Fibroblast of the aortic adventitia (primary cell): ENCODE data around the gene ALG9. TPM values are rescaled to one million over a fixed set of nuclear protein-coding genes. Genes with fewer than 3 reads are reported as not detected.
A peak's percentile ranks its signal among the peaks of the same experiment; 100 is the strongest.

Source experiments
- DNase-seq: peaks from one replicate; pipeline ENCODE4 v3.0.0-alpha.2; 2010; ENCODE audit warnings: low read depth
- H3K4me3 ChIP-seq: 2 replicates; pipeline ENCODE4 v1.5.1; 2011; ENCODE audit warnings: low read depth, mild to moderate bottlenecking, control low read depth, low read length, moderate library complexity
- CTCF ChIP-seq: IDR thresholded peaks from 2 replicates; pipeline ENCODE4 v1.5.1; 2011; ENCODE audit warnings: mild to moderate bottlenecking, low read length, control low read depth, inconsistent platforms; ENCODE audit not compliant: insufficient read depth
- total RNA-seq: library from RNA; depleted of rRNA; stranded (reverse); fragments of >200 nt; gene quantifications from 2 replicates; pipeline ENCODE4 v1.2.3, GENCODE V29; 2012; ENCODE audit warnings: low replicate concordance

ALG9 gene
- total RNA-seq, 1 donor, result 41.7 TPM

DNA sequence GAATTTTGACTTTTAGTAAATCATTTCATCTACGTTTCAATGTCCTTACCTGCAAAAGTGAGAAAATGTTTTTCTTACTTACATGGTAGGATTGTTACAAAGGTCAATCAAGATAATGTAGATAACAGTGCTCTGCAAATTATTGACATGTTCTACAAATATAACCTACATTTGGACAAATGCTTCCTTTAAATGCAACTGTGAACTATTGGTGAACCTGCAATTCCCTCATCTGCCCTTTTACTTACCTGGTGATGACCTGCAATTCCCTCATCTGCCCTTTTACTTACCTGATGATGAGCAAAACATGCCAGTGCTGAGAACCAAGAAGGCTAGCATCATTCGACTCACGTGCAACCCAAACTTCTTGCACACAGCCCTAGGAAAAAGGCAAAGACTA lies 11.1 kb downstream of the ALG9 start:
- H3K4me3 ChIP-seq, result no peak overlapping the region
- TF ChIP-seq CTCF, result no peak
- DNase-seq, result no peak

DNA sequence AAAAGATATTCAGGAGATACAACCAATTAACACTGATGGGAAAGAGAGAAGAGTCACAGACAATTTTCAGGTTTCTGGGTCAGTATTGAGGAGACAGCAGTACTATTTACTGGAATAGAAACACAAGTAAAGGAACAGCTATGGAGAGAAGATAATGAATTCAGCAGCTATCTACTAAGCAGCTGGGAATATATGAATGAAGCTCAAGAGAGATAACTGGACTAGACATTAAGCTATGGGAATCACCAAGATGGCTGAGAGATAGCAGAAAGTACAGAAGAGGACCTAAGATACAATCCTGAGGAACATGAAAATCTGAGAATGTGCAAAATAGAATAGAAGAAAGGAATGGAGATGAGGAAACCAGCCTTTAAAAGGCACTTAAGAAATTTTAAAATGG lies 15.9 kb downstream of the ALG9 start:
- no peak for TF ChIP-seq CTCF

DNA sequence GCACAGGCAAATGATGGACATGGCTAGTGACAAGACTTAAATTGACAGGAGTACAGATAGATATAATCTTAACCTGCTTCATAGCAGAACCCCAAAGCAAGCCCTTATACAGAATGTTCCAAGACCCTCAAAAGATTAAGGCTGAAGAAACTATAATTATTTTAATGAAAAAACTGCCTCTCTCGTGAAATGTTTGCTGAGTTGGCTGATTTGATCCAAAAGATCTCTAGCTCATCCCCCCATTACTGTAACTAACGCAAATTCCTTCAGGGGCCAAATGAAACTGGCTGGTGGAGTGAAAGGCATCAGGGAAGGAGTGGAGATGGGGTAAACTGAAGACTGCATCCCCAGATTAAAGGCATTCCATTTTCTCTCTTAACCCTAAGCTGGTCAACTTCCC lies 19.3 kb downstream of the ALG9 start:
- no peak for TF ChIP-seq CTCF
- DNase-seq, result no peak
- no peak overlapping the region for H3K4me3 ChIP-seq

More for the DNA sequence above, 15.9 kb downstream of the ALG9 start:
- H3K4me3 ChIP-seq, result no peak overlapping the region
- DNase-seq, result no peak

DNA sequence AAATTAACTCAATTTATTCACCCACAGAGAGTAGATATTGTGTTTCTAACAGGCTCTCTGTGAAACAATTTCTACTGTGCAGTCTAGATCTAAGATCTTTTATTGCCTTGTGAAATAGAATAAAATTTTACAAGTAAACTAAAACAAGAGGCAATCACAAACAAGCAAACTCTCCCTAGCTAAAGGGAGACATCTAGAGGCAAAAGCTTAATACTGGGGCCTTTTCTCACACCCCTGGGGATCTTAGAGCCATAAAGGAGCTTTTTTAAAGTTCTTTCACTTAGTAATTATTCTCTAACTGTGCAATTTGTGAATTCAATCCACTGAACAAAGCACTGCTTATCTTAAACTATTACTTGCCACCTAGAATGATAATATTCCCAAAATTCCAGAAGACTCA lies 19.7 kb downstream of the ALG9 start:
- peak; percentile 55 for TF ChIP-seq CTCF
- peak; percentile 36 for DNase-seq
- H3K4me3 ChIP-seq, result no peak overlapping the region

DNA sequence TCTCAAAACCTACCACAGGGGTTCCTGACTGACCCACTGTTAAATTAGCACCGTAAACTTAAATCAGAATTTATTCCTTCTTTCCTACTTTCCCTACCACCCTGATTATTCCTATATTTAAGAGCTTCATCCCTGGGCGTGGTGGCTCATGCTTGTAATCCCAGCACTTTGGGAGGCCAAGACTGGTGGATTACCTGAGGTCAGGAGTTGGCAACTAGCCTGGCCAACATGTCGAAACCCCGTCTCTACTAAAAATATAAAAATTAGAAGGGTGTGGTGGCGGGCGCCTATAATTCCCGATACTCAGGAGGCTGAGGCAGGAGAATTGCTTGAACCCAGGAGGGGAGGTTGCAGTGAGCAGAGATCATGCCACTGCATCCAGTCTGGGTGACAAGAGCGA lies 20.3 kb downstream of the ALG9 start:
- TF ChIP-seq CTCF, result no peak
- DNase-seq, result no peak
- H3K4me3 ChIP-seq, result no peak overlapping the region

- DNase-seq, result no peak
- no peak for TF ChIP-seq CTCF
- no peak overlapping the region for H3K4me3 ChIP-seq
Measured at GRCh38 chr11:111849631-111850030, 21.8 kb downstream of the ALG9 start.

DNA sequence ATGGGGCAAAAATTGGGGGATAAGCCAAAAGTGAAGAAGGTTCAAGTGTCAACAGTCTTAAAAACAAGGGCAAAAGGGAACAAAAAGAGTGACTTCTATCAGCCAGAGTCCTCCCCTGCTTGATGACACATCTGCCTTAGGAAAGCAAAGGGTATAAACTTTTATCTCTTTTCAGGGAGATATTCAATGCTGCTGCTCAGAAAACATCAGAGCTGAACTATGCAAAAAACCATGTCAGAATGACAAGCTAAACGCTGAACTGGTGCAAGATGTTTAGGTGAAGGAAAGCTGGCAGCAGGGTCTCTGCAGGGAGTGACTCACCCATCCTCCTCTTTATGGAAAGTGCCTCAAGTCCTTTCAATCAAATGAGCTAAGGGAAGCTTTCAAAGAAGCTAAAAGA lies 24.7 kb downstream of the ALG9 start:
- DNase-seq, result peak; percentile 68
- no peak for TF ChIP-seq CTCF
- no peak overlapping the region for H3K4me3 ChIP-seq
